Astrocyte of the hippocampus (primary cell): ENCODE data around the gene AGPS.
A peak's percentile ranks its signal among the peaks of the same experiment; 100 is the strongest.

ENCODE experiments used
- DNase-seq: peaks from one replicate; pipeline ENCODE4 v3.0.0; 2011; ENCODE audit warnings: low read depth, low spot score

The AGPS gene

DNA sequence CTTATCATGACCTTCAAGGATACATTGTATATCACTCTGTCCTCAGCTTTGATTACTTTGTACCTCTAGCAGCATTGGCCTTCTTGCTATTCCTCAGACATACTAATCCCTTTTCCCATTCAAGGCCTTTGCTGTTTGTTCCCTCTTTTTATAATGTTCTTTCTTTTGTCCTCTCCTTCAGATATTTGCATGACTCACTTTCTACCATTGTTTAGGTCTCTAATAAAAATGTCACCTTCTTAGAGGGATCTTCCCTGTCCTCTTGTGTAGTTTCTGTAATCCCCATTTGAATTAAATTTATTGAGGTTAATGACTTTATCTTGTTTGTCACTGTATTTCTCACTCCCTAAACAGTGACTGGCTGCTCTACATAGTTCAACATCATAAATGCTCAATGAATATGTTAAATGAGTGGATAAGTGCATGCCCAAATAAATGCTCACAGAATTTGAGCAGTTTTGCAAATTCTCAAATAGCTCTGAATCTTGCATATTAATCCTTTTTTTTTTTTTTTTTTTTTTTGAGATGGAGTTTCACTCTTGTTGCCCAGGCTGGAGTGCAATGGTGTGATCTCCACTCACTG, 135.9 kb downstream of the AGPS start:
- DNase-seq, result no peak

- DNase-seq, result no peak
These were observed 136.6 kb downstream of the AGPS start for GRCh38 chr2:177529166-177529565.

- no peak for DNase-seq
These were observed 138.0 kb downstream of the AGPS start for GRCh38 chr2:177530561-177530960.

DNA sequence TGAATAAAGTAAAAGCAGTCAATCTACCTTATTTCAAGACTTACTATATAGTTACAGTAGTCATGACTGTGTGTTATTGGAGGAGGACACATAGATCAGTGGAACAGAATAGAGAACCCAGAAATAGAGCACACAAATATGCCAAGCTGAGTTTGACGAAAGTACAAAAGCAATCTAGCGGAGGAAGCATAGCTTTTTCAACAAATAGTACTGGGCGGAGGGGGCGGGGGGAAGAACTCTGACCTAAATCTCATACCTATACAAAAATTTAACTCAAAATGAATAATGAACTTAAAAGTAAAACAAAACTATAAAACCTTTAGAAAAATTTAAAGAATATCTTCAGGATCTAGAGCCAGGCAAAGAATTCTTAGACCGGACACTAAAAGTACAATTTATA, 139.1 kb downstream of the AGPS start:
- DNase-seq, result no peak

DNA sequence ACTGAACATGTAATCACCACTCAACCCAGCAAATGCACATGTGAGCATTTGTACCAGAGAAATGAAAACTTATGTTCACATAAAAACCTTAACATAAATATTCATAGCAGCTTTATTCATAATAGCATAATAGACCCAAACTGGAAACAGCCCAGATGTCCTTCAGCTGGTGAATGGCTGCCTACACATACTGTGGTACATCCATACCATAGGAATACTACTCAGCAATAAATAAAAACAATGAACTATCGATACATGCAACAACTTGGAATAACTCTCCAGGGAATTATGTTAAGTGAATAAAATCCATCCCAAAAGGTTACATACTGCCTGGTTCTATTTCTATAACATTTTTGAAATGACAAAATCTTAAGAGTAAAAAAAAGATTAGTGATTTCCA, 140.0 kb downstream of the AGPS start:
- no peak for DNase-seq

DNA sequence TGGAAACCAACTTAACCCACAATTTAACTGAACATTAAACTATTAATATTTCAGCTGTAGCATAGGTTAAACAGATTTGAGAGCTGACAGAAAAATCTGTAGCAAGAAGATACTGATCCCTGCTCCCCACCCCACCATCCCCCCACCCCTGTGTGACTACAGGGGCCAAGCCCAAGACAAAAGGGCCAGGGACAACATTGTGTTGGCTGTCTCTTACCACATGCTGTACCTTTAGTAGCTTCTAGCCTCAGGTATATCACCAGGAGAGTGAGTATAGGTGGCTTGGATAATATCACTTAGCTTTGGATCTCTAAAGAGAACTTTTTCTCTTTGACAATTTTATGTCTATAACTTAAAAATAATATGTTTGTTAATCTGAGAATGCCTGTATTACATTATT, 140.7 kb downstream of the AGPS start:
- DNase-seq, result no peak

DNA sequence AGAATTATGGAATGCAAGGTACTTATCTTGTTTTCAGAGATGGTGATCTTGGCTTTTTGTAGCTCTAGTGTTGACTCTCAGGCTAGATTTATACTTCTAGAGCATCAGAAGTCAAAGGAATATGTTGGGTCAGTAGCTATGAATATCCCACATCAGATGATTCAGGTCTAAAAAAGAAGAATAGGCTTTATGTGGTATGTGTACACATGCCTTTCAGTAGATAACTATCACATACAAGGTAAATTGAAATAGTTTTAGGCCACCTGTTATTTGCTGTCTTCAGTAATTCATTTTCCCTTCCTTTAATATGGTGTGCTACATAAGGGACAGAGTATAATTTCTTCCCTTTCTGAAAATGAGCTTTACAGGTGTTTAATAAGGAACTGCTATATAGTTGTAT, 142.4 kb downstream of the AGPS start:
- DNase-seq, result no peak

DNA sequence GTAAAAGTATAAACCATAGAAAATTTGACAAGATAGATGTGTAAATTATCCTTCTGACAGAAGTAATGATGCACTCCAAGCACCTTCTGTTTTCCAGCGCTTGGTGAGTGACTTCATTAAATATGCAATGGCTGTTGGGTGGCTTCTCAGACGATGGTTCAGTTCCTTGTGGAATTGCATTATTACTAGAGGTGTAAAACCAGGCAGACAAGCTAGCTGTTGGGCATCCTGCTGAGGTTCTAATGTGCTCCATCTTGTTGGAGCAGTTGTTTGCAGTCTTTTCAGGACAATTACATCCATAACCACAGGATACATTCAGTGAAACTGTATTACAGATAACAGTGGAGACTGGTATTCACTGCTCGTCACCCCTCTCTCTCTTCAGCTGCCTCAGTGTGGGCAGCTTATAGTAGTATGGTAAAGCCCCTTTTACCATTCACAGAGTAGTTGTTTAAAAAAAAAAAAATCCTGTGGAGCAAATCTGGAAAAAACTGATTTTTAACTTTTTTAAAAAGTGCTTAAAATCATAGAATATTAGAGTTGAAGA, 143.5 kb downstream of the AGPS start:
- DNase-seq, result no peak

DNA sequence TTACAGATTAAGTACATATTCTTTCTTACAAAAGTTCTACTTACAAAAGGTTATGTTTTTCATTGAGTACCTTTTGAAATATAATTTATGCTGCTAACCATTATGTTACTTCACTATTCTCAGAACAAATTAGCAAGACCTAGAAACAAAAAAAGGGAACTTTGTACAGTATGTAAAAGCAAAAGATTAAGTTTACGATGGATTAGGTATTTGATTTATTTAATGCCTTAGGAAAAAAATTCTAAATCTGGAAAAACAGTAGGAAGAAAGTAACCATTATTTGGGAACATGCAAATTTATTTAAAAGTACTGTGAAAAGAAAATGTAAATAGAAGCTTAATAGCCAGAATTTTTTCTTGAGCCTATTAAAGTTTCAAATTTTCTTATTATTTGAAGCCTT, 144.6 kb downstream of the AGPS start:
- DNase-seq, result no peak

DNA sequence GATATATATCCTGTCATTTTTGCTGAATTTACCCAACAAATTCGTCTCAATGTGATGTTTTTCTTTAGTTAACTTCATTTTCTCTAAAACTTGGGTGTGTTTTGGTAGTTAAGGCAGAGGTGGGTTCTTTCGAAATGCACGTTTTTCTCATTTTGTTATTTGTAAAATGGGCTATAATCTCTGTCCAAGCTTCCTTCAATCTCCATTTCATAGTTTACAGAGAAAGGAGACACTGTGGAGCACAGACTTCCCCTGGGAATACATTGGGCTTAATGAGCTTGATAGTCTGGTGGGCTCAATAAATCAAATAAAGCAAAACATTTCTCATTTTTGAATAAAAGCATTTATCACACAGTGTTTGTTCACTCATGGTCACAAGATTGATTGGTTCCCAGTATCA, 145.1 kb downstream of the AGPS start:
- DNase-seq, result no peak

- DNase-seq, result no peak
These were observed 145.8 kb downstream of the AGPS start for GRCh38 chr2:177538323-177538722.

DNA sequence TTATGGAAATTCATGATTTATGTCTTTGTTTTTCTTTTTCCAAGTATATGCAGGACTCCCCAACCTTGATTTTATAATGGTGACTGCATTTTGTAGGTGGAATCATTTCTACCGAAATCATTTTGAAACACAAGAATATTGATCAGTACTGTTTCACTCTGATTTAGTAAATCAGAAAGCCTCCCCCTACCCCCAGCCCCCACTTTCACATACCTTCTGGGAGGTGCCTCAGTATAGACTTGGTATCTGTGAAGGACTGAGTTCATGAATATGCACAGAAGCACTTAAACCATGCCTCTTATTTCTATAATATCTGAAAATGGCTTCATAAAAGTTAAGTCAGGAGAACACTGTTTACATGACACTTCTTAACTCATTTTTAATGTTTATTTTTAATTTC, 147.7 kb downstream of the AGPS start:
- no peak for DNase-seq

DNA sequence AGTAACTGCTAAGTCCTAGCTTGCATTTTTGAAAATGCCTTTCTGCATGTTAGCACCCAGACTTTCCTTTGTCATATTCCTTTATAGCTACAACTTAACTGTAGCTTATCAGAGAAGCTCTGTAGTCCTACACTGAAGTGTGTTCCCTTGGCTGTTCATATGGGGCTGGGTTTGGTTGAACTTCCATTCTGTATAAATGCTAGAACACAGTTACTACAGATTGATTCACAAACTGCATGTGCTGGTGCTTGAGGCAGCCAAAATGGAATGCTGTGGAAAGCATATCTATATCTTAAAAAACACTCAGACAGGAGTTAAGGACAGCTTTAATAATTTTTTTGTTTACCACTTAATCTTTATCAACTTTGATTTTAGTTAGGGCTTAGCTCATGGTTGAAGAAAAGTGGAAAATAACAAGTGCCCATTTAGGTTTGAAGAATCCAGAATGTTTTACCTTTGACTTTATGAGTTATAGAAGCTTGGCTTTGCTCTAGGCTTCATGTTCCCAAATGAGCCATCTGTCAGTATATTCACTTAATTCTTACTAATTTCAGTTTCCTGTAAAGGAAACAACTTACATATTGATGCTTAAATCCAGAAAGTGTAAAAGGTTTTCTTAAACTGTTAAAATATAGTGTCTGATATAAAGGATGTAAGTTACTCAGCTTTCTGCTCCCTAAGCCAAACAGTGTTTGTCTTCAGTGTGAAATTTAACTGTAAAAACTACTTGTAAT, 148.9 kb downstream of the AGPS start:
- DNase-seq, result no peak

- no peak for DNase-seq
These were observed 149.8 kb downstream of the AGPS start for GRCh38 chr2:177542396-177542795.

- peak; percentile 93 for DNase-seq
These were observed 150.6 kb downstream of the AGPS start for GRCh38 chr2:177543007-177543760.

- DNase-seq, result no peak
These were observed 152.6 kb downstream of the AGPS start for GRCh38 chr2:177545143-177545542.

DNA sequence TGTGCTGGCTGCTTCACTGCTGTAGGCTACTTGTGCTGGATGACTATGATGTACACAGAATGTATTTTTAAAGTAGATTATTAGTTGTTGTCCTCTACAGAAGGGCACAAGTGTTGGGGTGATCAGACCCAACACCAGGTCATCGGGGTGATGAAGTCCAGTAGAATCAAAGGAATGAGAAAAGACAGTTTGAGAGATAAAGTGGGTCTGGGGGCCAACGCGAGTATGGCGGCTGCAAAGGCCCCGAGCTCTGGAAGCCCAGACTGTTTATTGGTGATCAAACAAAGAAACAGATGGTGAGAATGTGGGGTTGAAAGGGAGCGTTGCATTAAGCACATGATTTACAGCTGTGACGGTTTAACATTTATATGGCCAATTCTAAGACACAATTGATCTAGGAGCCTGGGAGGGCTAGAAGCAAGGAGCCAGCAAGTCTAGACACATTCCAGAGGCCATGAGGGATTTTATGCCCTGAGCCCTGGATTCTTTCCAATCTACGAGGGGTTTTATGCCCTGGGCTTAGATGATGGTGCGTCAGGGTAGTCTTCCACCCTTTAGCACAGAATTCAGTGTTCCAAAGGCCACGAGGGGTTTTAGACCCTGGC, 153.5 kb downstream of the AGPS start:
- DNase-seq, result no peak

DNA sequence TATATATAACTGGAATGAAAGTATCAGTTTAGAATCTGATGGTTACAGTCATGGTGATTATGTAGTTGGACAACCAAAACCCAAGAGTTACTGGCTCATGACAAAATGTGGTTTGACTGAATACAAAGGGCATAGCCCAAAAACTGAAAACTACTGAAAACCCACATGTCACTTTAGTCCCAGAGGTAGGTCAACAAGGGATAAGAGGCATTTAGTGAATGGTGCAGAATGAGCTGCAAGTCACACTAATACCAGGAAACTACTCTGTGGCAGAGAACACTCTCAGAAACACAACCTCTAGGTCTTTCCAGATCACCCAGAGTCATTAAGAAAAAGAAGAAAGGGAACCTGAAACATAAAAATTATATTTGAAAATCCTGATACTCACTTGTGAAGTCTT, 154.5 kb downstream of the AGPS start:
- no peak for DNase-seq

DNA sequence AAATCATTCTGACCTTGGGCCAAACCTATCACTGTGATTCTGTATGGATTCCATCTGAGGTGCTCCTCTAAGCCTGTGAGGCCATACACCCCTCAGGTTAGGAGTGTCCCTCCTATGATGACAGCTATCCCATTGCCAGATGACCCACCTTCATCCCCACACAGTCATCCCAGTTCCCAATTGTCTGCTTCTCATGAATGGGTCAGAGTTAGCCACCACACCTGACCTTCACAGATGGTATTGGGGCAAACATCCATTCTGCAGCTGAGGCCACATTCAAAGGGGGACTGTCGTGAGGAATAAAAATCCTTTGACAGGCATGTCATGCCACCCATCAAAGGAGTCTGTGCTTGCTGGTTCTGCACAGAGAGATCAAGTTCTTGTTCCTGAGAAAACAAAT, 155.2 kb downstream of the AGPS start:
- DNase-seq, result no peak

DNA sequence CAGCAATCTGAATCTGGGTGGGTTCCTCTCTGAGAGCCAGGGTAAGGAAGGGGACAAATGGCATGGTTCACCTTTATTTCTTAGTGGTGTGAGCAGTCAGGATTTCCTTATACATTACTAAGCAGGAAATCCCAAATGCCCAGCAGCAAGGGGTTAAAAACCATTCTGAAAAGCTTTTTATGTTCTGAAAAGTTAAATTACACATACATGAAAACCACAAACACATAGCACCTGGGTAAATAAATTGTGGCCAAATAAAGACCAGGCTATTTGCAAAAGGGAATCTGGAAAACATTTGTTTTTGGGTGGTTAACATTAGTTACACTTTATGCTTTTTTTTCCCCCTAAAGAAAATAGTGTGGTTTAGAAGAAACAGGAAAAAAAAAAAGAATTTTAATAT, 156.1 kb downstream of the AGPS start:
- no peak for DNase-seq

- no peak for DNase-seq
These were observed 156.6 kb downstream of the AGPS start for GRCh38 chr2:177549171-177549570.
